SHP77 treated with DMSO at 0.1 percent for 48 hours (cell line): ENCODE measurements around the gene MTOR.

Experiments used
- DNase-seq: peaks from one replicate; lab custom pipeline; 2025; lab: John Stamatoyannopoulos, UW

MTOR gene

GRCh38 chr1:11216074-11216473 lies 46.3 kb downstream of the MTOR start:
- DNase-seq = no peak

DNA sequence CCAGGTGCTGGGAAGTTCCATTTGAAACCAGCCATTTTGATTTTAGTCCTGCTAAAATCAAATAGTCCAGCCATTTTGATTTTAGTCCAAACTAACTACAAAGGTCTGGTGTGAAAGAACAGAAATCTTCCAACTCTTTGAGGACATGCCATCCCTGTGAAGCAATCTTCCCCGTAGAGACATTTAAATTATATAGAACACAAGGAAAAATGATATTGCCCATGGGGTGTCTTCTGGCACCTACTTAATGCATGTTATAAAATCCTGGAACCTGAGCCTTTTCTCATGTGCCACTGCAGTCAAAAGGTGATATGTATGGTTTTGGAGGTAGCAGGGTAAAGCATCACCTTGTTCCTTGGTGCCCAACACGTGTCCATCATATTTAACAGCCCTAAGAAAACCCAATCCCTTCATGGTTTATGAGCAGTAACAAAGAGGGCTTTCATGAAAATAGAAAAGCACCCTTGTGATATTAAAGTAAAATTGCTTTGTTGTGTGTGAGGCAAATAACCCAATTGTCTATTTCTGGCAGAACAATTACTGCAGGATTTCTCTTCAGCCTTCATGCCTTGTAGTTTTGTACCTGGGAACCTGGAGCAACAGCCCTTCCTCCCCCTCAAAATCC lies 46.9 kb downstream of the MTOR start:
- DNase-seq = no peak

DNA sequence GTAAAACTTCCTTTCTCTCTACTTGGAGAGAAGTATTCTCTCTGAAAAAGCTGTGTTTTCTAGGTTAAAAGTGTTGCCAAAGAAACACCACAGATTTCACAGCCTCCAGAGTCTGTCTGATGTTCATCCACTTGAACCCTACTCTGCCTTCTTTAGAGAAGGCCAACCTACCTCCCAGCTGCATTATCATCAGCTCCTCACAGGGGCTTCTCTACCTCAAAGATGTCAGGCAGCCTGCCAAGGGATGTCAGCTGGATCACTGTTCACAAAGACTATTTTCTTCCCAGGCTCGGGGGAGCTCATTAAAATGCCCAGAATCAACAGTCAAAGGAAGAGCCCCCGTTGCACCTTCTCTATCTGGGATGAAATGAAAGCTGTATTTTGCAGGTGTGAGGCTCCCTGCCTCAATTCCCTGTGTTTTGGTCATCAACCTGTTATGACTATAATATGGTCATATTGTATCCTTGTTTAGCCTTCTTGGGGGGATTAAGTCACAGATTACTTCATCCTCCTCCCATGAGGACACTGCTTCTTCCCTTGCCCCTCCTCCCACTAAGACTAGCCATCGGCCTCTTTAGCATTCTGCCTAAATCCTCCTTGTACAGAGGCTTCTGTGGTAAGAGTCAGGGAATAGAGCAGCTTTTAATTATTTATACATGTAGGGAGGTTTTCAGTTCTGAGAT lies 47.5 kb downstream of the MTOR start:
- no peak for DNase-seq

DNA sequence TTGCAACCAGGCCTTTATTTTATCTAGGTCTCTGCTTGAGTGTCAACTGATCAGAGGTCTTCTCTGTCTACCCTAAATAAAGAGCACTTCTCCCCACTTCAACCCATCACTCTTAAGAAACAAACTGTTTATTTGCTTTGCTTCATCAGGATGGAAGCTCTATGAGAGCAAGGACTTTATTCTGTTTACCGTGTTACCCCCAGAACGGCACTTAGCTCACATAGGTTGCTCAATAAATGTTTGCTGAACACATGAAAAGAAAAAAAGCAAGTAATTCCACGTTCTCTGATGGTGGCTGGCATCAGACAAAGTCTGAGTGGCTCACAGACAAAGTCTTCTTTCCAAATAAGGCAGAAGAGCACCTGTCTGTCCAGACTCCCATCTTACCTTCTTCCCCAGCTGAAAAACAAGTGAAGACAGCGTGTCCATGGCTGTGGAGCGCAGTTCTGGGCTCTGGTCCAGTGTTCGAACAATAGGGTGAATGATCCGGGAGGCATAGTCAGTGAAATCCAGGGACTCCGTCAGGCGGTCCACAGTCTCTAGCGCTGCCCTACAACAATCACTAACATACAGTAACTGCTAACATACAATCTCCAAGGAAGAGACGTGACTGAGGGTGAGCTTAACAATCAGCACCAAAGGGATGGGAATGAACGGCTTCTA lies 50.3 kb downstream of the MTOR start:
- DNase-seq = no peak

GRCh38 chr1:11211461-11211860 lies 50.9 kb downstream of the MTOR start:
- no peak for DNase-seq

DNA sequence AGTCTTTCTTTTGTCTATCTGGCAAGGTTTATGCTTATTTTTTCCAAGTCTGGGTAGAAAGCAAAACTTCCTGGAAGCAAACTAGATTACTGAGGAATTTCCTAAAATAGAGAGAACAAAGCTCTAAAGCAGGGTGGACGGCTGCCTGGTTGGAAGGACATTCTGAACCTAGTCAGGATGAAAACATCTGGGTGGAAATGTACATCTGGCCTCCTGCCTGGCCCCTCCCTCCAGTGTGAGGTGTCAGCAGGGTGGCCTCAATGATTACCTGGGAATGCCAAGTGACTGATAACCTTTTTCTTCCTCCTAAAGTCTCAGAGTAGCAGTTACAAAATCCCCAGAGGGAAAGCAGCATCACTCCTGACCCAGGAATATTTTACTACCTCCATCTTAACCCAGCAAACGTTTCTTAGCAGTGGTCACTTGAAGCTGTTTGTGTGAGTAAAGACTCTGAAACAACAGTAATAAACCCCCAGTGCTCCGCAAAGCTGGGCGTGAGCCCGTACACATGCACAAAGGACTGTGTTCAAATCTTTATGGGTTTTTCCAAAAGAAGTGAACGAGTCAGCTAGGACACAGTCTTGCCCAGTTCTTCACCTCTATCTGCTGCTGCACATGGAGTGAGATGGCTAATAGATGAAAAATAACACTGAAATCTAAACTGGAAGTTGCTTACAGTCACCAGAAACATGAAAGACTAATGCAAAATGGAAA lies 54.3 kb downstream of the MTOR start:
- DNase-seq = no peak

DNA sequence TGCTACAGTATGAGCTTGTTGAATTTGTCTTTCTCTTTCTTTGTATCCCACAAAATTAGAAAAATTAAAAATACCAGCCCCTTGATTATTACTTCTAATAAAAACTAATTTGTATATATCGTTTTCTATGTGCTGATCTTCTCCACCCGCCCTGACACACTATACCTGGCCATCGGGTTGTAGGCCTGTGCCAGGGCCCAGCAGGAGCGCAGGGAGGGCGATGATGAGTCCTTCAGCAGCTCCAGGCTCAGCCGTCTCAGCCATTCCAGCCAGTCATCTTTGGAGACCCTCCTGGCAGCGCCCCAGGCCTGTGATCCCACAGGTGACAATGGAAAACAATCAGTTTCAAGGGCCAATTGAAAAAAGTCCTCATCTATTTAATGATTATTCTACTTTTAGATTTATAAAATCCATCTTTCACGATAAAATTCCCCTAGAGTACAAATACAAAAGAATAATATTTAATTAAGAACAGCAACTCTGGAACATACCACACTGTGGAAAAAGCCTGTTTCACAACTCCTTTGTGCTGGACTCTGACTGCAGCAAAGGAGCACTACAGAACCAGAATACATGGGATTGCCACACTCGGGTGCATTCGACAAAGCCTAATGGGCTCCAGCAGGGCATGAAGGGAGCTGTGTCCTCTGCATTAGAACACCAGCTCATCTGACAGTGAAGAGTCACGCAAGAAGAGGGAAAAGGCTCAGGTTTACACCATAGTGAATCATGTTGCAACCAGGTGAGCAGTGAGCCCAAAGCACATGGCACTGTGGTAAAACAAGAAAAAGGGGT lies 57.8 kb downstream of the MTOR start:
- DNase-seq = no peak

DNA sequence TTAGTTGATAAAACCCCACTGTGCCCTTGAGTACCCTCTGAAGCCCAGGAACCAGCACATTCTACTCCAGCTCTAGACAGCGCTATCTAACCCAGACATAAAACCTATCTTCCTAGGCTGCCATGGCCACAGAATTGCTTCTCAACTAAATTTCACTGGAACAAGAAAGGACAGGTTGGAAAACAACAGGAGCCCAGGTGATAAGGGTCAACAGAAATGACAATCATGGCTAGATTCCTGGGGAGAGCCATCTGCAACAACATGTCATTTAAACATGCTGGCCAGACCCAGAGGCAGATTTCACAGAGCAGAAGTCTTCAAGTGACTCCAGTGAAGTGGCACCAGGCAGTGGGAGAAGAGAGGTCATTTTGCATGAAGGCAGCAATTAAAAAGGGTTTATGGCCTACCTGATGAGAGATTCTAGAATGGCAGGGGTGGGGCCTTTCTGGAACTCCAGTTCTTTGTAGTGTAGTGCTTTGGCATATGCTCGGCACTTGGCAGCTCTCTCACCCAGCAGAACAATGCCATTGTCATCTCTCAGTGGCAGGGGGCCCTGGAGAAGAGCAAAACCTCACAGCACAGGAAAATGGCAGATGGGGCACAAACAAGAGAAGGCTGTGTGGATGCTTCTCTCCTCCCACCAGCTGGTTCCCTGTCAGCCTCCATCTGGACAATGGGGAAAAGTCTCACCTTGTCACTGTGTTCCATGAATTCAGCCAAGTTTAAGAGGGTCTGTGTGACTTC lies 63.3 kb downstream of the MTOR start:
- no peak for DNase-seq

DNA sequence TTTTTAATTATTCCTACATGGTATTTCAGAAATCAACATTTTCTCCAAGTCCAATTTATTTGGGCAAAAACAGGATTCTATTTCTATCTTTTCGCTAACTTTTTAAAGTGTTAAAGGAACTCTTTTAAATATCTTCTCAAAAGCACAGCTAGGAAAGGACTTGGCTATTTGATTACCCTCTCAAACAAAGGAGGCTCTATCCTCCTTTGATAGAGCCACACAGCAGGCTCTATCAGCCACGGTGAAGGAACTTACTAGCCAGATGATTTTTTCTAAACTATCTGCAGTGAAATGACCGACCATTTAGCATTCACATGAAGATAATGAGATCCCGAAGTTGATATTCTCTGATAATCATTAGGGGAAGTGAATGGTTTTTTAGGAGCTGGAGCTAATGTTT lies 64.1 kb downstream of the MTOR start:
- DNase-seq = no peak

DNA sequence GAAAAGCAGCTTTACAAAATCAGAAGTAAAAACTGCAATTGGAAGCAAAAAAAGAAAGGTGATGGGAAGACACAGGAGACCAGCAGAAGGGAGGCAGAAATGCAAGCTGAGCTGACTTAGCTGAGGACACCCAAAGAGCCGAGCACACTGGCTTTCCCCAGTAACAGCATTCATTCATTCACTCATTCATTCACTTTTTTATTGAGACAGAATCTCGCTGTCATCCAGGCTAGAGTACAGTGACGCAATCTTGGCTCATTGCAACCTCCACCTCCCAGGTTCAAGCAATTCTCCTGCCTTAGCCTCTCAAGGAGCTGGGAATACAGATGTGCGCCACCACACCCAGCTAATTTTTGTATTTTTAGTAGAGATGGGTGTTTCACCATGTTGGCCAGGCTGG lies 65.0 kb downstream of the MTOR start:
- no peak for DNase-seq

- DNase-seq = no peak
These were observed 65.4 kb downstream of the MTOR start for GRCh38 chr1:11196945-11197344.

GRCh38 chr1:11194407-11195176 lies 67.8 kb downstream of the MTOR start:
- DNase-seq = no peak

DNA sequence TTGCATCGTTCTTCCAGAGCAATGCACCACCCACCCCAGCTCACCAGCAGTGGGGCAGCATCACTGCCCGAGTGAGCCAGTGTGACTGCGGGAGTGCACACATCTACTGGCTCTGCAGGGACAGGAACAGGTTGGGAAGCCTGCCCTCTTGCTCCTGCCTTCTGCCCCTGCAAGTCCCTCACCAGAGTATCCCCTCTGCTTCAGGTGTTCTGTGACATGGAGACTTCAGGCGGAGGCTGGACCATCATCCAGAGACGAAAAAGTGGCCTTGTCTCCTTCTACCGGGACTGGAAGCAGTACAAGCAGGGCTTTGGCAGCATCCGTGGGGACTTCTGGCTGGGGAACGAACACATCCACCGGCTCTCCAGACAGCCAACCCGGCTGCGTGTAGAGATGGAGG lies 69.0 kb downstream of the MTOR start:
- DNase-seq = no peak

DNA sequence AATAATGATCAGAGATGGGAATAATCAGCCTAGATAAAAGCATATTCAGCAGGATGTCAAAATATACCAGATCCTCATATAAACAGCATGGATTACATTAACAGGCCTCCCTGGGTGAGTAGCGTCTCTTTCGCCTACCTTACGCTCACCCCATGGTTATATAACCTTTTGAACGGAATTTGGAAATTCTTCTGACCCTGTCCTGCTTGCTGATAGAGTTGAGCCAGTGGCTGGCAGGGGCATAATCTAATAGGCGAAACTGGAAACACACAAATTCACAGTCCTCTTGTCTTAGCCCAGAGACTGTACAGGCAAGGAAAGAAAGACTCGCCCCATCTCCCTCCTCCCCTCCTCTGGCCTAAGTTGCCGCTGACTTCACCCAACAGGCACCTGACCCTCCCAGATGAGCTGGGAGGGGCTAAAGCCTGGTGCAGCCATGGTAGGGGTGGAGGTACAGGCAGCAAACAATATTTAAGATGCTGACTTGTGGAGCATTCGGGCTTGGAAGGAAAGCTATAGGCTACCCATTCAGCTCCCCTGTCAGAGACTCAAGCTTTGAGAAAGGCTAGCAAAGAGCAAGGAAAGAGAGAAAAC lies 73.4 kb downstream of the MTOR start, which contains the start of gene ANGPTL7:
ANGPTL7 (plus strand) TSS at position 498 of the 594 bp plus-strand sequence. CDS start 225 bp downstream, outside the sequence.
- no peak for DNase-seq

- DNase-seq = no peak
These were observed 74.0 kb downstream of the MTOR start for GRCh38 chr1:11188381-11188780.

GRCh38 chr1:11187931-11188330 lies 74.4 kb downstream of the MTOR start:
- no peak for DNase-seq

DNA sequence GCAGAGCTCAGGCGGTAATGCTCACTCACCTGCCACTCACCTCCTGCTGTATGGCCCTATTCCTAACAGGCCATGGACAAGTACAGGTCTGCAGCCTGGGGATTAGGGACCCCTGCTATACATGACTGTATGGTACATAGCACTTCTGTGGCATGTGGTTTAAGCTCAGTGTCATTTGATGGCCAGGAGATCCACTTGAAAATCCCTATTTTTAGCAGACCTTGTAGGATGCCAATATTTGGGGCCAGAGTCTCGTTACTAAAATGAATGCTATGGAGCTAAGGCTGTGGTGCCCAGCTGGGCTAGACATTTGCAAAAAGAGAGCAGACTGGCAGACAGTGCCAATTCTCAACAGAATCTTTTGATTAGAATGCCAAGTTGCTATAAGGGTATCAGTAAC lies 74.9 kb downstream of the MTOR start:
- no peak for DNase-seq

- DNase-seq = no peak
These were observed 75.4 kb downstream of the MTOR start for GRCh38 chr1:11187000-11187399.

DNA sequence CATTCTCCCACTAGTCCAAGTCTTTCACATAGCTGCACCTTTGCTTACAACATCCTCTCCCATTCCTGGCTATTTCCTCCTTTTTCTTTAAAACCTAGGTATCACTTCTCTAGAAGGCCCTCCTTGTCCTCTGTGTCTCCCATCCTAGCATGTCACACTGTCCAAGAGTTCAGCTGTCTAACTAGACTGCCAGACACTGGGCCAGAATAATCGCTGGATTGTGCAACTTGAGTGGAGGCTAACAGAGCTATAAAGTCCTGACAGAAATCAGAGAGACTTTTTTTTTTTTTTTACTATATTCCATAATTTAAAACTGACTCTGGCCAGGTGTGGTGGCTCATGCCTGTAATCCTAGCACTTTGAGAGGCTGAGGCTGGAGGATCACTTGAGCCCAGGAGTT lies 77.4 kb downstream of the MTOR start:
- DNase-seq = no peak

GRCh38 chr1:11182884-11183283 lies 79.5 kb downstream of the MTOR start:
- DNase-seq = no peak
